Erythroblast (primary cell): Measurements from ENCODE around the gene MOB3B.
A peak's percentile ranks its signal among the peaks of the same experiment; 100 is the strongest.

Experiments used
- DNase-seq, 2 experiments: peaks; one replicate each; lab custom pipeline; 2025; lab: John Stamatoyannopoulos, UW
- GATA1 ChIP-seq: IDR thresholded peaks from 2 replicates; pipeline ENCODE4 v1.6.1; 2011; ENCODE audit warnings: low read depth, mild to moderate bottlenecking, control low read depth, low read length, moderate library complexity
- POLR2A ChIP-seq: IDR thresholded peaks from 2 replicates; pipeline ENCODE4 v1.6.1; 2011; ENCODE audit warnings: mild to moderate bottlenecking, low read length

Gene MOB3B

GRCh38 chr9:27489087-27489876 lies 40.3 kb downstream of the MOB3B start:
- no peak for TF ChIP-seq POLR2A
- no peak for TF ChIP-seq GATA1
- peak in 1 of 2 experiments; percentile 6 for DNase-seq

DNA sequence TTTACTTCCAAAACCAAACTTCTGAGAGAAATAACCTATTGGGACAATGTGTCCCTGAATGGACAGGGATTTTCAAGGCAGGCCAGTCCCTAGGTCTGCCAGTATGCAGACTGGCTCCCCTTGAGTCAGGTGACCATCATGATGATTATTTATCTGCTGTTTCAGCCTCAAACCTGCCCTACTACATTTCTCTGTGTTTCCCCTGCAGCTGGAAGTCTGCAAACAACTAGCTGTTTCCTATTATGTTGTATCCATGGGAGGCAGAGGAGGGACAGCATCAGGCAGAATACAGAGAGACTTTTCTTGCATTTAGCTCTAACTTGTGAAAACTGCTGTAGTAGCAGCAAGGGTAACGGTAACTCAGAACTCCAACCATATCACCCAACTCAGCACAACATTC lies 41.7 kb downstream of the MOB3B start:
- DNase-seq, result no peak
- TF ChIP-seq GATA1 (no peak), POLR2A (no peak)

DNA sequence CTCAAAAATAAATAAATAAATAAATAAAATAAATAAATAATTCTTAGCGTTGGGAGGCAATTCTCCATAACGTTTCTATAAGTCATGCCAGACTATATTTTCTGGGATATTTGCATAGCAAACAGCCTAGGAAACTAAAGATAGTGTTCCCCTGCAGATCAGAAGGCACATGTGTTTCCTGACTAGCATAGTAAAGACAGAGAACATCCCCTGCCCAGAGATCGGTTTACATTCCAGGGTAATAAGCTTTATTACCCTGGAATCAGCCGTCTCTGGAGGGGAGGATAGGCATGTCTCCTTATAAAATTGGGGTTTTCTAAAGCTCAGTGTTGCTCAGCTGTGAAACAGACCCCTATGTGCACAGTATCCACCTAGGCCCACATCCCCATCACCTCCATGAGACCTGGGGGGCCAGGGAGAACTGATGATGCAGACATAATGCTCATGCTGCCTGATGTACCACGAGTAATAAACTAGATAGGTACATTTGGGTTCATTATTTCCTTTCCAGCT lies 42.4 kb downstream of the MOB3B start:
- TF ChIP-seq GATA1 (no peak), POLR2A (no peak)

GRCh38 chr9:27485158-27485557 lies 44.5 kb downstream of the MOB3B start:
- no peak for DNase-seq
- TF ChIP-seq POLR2A (no peak), GATA1 (no peak)

More for the DNA sequence above, 42.4 kb downstream of the MOB3B start:
- DNase-seq, result no peak

GRCh38 chr9:27483576-27483975 lies 46.0 kb downstream of the MOB3B start:
- TF ChIP-seq POLR2A (no peak), GATA1 (no peak)
- no peak for DNase-seq

DNA sequence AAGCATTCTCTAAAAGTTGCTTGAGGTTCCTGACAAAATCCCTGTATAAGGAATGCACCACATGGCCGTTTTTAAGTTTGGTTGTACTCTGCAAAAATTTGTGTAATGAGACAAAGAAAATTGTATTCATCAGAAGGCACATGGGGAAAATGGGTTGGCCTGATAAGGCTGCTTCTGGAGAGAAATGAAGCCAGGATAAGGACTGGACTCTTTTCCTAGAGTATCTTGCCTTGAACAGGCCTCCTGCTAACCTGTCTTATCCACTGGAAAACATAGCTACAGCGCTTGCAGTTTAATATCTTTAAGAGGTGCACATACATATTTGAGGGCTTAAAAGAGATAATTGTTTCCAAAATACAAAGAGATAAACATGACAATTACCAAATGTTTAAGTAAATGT lies 46.9 kb downstream of the MOB3B start:
- DNase-seq, result peak; percentile 36 to 85
- TF ChIP-seq GATA1, result no peak
- TF ChIP-seq POLR2A, result no peak

GRCh38 chr9:27478322-27478721 lies 51.3 kb downstream of the MOB3B start:
- TF ChIP-seq POLR2A (no peak), GATA1 (no peak)
- DNase-seq, result no peak

- no peak for TF ChIP-seq POLR2A
- TF ChIP-seq GATA1, result no peak
- no peak for DNase-seq
These were observed 52.6 kb downstream of the MOB3B start for GRCh38 chr9:27476870-27477515.

GRCh38 chr9:27475057-27475595 lies 54.5 kb downstream of the MOB3B start:
- TF ChIP-seq POLR2A, result no peak
- TF ChIP-seq GATA1, result no peak
- no peak for DNase-seq

GRCh38 chr9:27474305-27474704 lies 55.3 kb downstream of the MOB3B start:
- TF ChIP-seq POLR2A, result no peak
- TF ChIP-seq GATA1, result no peak
- DNase-seq, result no peak

DNA sequence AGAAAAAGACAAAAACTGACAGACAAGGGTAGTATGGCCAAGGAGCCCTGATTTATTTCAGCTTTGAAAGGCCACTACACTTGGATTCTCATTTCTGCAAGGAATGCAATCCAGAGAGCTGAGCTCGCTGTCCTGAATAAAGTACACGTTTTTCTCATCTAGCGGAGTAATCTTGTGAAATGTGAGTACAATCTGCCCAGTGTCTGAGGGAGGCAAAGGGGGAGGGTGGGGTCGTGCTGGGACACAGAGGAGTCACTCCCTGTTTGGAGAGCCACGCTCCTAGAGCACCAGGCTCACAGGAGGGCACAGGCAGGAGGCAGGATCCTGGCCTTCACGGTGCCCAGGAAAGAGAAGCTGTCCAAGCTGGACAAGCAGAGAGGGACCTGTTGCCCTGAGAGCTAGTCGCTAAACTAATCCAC lies 56.5 kb downstream of the MOB3B start:
- peak; percentile 38 to 44 for DNase-seq
- TF ChIP-seq GATA1, result no peak
- TF ChIP-seq POLR2A, result no peak

- no peak for DNase-seq
- TF ChIP-seq GATA1 (no peak), POLR2A (no peak)
These were observed 57.4 kb downstream of the MOB3B start for GRCh38 chr9:27472195-27472594.

DNA sequence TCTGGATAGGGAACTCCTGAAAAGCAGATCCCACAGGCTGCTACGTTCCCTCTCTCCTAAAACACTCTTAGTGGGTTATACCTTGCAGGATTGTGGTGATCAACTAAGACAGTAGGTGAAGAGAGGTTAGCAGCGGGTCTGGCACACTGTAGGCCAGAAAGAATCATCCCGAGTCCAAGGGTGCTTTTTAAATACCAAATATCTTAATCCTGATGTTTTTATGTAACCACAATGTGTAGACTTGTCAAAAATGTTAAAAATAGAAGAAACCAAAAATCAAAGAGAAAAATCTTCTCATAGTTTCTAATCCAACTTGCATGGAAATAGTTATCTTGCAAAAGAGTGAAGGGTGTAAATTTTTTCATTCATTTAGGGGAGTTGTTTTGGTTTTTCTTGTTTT lies 57.8 kb downstream of the MOB3B start:
- DNase-seq, result no peak
- TF ChIP-seq GATA1, result no peak
- TF ChIP-seq POLR2A, result no peak

GRCh38 chr9:27471366-27471765 lies 58.2 kb downstream of the MOB3B start:
- no peak for DNase-seq
- no peak for TF ChIP-seq GATA1

DNA sequence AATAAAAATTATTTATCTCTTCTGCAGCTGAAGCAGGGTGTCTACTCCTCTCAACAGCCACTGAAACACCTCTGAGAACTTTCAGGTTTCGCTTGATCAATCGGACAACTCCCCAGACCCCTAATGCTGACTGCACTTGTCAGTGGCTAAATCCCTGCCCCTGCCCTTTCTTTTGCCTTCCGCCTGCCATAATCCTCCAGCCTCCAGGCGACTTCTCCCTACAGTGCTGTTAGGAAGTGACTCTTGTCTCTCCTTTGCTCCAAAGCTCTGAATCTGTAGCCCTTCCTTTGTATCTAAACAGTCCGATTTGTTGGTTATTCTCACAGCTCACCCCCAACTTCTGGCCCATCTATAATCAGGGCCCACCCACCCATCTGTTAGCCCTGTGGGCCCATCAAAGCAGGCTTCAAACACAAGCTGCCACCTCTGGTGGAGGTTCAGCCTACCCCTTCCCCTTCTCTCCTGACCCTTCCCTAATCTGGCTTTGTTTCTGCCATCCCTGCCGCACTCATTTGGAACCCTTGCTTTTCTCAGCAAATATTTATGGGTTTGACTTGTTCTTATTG lies 59.2 kb downstream of the MOB3B start:
- DNase-seq, result no peak
- TF ChIP-seq POLR2A, result no peak
- TF ChIP-seq GATA1, result no peak
